G401.6 (cell line): ENCODE results near the gene TBC1D21.

Source experiments
- FAIRE-seq: peaks from 2 replicates; lab custom pipeline; 2012; peaks lifted over from hg19 to GRCh38; lab: Jason Lieb, UNC

The TBC1D21 gene

DNA sequence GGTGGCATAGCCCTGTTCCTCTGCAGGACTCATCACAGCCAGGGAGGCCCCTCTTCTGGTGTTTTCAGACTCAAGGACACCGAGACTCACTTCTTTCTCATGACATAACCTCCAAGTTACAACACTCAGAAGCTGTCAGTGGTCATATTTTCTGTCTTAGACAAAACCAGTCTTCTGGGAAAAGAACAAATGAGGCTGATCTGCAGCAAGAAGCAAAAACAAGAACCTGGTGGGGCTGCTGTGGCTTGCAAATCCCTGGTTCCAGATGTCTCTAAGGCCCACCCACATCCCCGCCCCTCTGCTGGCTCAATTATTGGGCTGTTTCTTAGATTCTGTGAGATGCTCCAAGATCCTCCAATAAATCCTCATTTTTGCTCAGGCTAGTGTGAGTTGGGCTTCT, 36.3 kb downstream of the TBC1D21 start:
- FAIRE-seq: no peak

DNA sequence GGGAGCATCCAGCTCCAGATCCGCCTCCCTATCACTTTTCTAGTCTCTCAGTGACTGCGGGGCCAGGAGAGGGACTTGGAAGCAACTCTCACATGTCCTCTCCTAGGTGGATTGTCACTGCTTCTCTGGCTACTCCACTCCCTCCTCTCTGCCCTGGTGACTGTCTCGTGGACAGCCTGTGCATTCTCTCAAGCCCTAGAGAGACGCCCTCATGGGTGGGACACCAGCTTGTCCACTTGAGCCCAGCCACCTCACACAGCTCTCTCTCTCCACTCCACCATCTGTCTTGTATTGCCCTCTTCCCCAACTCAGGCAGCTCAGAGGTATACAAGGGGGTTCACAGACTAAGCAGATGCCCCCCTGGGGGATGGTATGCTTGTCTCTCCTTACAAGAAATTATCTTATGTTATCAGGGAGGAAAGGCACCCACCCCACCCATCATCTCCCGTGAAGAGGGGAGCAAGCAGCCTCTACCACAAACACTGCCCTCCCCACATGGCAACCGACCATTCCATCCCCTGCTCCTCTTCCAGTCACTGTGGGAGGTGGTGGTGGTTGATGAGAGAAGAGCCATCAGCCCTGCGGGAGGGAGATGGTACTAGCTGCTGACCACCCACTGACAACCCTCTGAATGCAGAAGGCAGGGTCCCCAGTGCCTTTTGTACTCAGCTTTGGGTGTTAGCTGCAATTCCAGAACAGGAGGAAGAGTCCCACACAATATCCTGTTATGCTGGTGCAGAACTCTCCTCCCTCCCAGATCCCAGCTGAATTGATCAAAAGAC, 37.3 kb downstream of the TBC1D21 start:
- FAIRE-seq: no peak

DNA sequence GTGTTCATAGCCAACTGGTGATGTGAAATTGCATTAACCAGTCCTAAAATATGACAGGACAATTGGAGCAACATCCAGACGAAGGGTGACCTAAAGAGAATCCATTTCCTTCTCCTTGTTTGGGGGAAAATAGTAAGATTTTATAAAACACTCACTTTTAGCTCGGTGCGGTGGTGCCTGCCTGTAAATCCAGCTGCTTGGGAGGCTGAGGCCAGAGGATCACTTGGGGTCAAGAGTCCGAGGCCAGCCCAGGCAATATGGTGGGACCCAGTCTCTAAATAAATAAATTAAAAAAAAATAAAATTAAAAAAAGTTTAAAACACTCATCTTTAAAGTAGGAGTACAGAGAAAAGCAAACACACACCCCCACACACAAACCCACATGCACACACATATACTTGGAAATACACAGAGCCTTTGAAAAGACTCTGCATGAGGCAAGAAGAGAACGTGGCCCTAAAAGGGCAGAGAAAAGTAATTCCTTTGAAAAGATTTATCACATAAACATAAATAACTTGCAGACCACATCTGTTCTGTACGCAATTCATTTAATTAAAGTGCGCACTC, 38.7 kb downstream of the TBC1D21 start:
- no peak for FAIRE-seq

DNA sequence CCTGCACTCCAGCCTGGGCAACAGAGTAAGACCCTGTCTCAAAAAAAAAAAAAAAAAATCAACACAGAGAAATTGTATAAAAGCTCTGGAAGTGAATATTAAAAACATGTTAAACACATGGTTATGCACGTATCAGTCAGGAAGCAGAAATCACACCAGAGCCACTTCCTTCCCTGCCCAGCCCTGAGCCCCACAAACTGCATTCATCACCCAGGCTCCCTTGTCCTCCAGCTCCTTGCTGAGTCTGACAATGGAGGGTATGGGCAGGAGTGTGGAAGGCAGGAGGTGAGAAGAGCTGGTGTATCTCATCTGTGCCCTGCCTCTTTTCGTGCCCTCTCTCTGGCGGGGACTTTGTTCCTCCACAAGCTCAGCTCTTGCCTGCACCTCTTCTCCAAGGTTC, 40.8 kb downstream of the TBC1D21 start:
- FAIRE-seq: no peak

DNA sequence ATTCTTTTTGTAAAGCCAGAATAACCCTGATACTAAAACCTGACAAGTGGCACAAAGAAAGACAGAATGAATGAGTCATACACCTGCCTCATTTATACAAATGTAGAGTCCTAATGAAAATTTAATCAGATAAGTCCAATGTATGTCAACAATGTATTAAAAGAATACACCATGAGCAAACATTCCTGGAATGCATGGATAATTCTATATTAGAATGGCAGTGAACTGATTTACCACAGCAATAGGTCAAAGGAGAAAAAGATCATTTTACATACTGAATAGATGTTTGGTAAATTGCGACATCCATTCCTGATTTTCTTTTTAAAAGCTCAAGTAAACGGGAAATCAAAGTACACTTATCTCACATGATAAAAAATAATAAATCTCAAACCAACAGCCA, 41.7 kb downstream of the TBC1D21 start:
- no peak for FAIRE-seq

DNA sequence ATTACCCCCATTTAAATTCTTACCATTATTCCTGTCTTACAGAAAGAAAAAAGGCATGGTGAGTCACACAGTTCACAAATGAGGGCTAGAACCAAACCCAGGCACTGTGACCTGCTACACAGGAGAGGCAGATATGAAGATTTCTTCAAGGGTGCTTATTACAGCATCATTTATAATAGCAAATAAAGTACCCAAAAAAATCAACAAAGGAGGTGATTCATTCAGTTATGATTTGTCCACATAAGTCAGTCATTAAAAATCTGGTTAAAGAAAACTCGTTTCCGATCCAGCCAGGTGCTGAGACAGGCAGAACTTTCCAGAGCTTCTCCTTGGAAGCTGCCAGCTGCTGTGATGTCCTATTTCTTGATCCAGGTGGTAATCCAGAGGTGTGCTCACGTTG, 45.4 kb downstream of the TBC1D21 start:
- FAIRE-seq: no peak

DNA sequence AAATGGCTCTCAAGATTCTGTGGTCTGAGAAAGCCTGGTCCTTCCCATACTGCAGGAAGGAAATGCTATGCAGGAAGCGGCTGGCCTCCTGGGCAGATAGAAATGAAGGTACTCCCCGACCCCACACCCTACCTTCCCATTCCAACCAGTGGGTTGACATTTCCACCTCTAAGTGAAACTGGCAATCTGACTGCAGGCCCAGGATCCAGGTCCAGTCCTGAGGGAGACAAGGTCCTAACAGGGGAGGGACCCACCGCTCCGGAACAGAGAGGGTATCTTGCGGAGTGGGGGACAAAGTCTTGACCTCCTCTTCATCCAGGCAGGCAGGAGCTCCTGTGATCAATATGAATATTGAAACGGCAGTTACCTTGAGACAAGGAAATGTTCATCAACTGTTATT, 46.3 kb downstream of the TBC1D21 start:
- no peak for FAIRE-seq

DNA sequence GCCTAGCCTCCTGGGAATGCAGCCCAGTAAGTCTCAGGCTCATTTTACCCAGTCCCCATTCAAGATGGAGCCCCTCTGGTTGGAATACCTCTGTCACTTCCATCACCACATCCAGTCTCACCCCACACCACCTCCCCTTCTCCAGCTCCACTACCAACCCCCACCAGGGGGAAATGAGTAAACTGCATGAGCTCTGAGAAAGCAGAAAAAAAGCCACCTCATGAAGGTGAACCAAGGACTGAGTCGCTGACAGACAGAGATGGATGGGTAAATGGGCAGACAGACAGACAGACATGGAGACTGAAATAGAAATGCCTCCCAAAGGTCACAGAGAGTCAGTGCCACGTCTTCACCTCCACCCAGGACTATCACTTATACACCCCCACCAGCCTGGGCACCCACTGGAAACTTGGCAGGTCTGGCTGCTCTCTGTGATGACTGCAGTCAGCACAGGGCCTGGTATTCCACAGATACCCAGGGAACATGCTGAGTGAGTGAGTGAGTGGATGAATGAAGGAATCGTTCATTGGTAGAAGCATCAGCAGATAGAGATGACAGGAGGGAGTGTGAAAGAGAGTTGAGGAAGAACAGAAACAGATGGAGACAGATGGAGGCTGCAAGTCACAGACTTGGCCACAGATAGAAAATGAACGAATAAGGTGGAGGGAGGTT, 48.0 kb downstream of the TBC1D21 start:
- no peak for FAIRE-seq

- FAIRE-seq: peak; percentile 30
Measured at GRCh38 chr15:73922186-73923151, 49.1 kb downstream of the TBC1D21 start.

DNA sequence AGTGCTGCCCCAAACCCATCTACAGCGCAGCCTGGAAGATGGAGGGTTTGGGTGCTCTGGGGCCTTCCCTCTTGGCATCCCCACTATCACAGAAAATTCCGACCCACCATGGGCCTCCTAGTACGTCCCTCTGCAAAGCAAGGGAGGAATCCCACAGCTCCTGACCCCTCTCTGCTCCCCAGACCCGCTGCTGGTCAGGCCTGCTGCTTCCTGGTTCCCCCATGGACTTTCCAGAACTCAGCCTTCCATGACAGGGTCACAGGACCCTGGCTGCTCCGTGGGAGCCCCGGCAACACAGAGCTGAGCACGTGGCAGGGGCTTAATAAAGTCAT, 49.8 kb downstream of the TBC1D21 start:
- FAIRE-seq: no peak

DNA sequence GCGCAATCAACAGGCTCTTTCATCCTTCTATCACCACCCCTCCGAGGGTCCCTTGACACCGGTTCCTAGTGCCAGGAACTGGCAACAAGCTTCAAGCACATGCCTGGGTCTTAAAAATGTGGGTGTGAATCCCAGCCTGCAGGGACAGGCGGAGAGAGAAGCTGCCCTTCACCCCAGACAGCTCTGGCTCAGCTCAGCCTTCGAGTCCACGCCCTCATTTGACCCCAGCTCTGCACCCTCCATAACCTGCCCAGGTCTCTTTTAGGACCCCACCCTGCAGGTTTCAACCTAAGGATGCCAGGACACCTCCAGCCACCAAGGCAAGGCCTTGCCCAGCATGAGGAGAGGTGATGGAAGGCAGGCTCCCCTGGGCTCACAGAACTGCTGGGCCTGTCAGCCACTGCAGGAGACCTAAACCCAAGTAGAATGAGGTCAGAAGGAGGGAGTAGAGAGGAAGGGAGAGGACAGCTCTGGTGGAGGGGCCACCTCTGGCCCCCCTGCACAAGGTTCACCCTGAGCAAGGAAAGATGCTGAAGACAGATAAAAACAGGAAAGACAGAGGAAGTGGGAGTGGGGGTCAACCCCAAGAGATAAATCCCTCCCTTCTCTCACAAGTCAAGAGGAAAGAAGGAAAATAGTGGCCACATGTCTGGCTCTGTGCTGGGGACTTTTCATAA, 50.3 kb downstream of the TBC1D21 start:
- no peak for FAIRE-seq

GRCh38 chr15:73924171-73924921, 51.0 kb downstream of the TBC1D21 start:
- FAIRE-seq: peak; percentile 59

DNA sequence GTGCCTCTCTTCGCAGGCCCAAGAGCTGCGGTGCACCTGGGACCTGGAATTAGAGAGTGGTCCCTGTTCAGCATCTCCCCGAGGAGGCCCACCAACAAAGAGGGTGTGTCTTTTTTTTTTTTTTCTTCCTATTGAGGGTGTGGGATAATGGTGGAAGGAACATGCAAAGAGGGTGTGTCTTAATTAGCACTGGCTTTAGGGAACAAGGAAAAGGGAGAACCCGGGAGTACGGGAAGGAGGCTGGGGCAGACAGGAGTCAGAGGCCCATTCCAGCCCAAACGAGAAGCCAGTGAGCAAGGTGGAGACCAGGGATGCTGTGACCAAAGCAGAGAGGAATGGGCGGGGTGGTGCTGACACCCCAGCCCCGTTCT, 52.5 kb downstream of the TBC1D21 start:
- no peak for FAIRE-seq

GRCh38 chr15:73926219-73927002, 53.0 kb downstream of the TBC1D21 start, which contains the start of gene LOXL1:
Gene LOXL1, plus strand, starts transcription at chr15:73926462. Its CDS starts 322 bp downstream, at chr15:73926784.
- FAIRE-seq: peak; percentile 69

DNA sequence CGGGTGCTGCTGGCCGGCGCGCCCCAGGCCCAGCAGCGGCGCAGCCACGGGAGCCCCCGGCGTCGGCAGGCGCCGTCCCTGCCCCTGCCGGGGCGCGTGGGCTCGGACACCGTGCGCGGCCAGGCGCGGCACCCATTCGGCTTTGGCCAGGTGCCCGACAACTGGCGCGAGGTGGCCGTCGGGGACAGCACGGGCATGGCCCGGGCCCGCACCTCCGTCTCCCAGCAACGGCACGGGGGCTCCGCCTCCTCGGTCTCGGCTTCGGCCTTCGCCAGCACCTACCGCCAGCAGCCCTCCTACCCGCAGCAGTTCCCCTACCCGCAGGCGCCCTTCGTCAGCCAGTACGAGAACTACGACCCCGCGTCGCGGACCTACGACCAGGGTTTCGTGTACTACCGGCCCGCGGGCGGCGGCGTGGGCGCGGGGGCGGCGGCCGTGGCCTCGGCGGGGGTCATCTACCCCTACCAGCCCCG, 53.7 kb downstream of the TBC1D21 start:
- FAIRE-seq: no peak

GRCh38 chr15:73927476-73928240, 54.3 kb downstream of the TBC1D21 start:
- FAIRE-seq: no peak

GRCh38 chr15:73928241-73928579, 54.8 kb downstream of the TBC1D21 start:
- no peak for FAIRE-seq

DNA sequence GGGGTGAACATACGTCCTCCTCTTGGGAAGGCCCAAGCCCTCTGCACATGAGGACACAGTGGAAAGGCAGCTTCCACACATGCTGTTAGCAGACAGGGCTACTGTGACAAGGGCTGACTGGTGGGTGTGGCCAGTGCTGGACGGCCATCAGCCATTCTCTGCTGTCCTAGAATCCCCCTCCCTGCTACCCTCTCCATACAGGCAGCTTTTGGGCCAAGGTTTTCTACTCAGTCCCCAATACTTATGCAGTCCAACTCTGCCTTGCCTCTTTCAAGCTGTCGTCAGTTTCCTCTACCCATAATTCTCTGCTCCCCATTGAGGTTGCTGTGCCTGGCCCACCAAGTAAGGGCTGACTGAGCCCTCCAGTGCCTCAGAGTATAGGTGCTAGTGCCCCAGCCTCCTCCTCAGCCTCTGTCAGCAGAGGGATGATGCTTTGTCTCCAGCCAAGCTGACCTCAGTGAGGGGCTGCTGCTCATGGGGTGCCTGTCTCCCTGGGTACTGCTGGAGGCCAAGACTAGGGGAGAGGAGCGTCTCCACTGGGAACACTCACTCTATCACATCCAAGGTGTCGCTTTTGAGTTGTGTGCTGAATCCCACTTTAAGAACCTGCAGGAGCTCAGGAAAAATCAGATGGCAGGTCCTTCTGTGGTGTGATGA, 55.7 kb downstream of the TBC1D21 start:
- FAIRE-seq: no peak

- FAIRE-seq: no peak
Measured at GRCh38 chr15:73930371-73930770, 57.0 kb downstream of the TBC1D21 start.
